ENCODE results near the gene GNB1.

- no peak for TF ChIP-seq CTCF (IDR thresholded peaks at IDR 0.05)
- no peak for TF ChIP-seq POLR2A (IDR thresholded peaks at IDR 0.05)
These were observed 10.9 kb upstream of the GNB1 start for GRCh38 chr1:1901641-1902294.
